Kidney glomerular epithelial cell (primary cell): ENCODE results near the gene NAA38.
"Not testable (repeated sequence)": the region's sequence is repeated elsewhere in the genome, so short reads cannot be mapped to it uniquely, and the experiment has no call there.

Experiments used
- DNase-seq: peaks from one replicate; lab custom pipeline; 2025; lab: John Stamatoyannopoulos, UW

NAA38 gene

DNA sequence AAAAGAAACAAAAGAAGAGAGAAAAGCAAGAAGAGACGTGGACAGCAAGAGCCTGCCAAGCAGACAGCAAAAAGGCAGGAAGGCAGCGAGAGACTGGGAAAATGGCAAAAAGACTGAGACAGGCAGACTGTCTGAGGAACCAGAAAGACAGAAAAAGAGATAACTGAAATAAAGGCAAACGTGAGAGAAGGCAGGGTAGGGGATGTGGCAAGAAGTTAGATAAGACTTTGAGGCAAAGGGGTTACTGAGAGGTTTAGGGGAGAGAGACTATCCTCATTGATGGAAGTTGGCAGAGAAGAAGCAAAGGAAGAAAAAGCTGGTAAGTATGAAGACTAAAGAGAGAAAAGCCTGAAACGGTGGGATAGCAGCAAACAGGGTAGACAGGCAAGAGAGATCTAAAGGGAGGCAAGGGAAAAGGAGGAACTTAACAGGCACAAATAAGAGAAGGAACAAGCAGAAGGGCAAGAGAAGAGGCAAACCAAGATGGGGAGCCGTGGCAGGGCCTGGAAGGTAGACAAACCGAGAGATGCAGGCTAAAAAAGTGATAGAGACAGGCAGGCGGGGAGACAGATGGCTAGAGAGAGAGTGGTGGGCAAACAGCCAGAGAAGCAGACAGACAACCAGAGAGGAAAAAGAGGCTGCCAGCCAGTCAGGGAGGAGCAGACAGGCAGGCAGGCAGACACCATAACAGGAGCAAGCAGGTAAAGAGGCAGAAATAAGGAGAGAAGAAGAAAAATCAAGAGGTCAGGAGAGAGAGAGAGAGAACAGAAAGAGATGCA lies 24.1 kb upstream of the NAA38 start:
- no peak for DNase-seq

GRCh38 chr17:7880076-7880868 lies 22.9 kb upstream of the NAA38 start:
- no peak for DNase-seq

- no peak for DNase-seq
Observed at GRCh38 chr17:7878234-7878633, 20.9 kb upstream of the NAA38 start.

GRCh38 chr17:7875804-7876370 lies 18.5 kb upstream of the NAA38 start:
- no peak for DNase-seq

DNA sequence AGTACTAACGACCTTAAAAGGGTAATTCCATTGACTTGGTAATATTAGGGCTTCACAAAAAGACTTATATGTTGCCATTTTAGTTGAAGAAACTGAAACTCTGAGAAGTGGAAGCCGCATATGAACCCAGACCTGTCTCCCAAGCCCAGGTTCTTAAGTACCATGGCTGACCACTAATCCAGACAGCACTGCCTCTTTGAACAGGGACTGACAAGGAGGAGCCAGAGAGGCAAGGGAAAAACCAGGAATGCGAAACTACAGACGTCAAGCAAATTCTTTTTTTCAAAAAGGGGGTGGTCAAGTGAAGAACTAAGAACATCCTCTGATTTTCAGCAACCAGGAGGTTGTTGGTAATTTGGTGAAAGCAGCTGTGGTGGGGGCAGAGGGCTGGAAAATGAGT lies 15.7 kb upstream of the NAA38 start:
- DNase-seq, result no peak

DNA sequence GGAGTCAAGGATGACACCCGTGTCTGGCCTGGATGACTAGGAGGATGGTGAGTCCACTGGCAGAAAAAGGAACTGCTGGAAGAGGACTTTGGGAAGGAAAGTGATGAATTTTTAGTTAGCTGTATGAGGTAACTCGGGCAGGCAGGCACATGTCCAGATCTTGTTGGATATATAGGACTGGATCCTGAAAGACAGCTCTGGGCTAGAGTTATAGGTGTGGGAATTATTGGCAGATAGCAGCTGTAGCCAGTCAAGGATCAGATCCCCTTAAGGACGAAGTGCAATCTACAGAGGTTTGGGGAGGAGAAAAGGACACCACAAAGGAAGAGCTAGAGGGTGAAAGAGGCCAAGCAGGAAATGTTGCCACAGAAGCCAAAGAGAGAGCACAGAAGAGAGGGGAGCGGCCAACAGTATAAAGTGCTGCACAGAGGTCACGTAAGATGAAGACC lies 10.5 kb upstream of the NAA38 start:
- no peak for DNase-seq

DNA sequence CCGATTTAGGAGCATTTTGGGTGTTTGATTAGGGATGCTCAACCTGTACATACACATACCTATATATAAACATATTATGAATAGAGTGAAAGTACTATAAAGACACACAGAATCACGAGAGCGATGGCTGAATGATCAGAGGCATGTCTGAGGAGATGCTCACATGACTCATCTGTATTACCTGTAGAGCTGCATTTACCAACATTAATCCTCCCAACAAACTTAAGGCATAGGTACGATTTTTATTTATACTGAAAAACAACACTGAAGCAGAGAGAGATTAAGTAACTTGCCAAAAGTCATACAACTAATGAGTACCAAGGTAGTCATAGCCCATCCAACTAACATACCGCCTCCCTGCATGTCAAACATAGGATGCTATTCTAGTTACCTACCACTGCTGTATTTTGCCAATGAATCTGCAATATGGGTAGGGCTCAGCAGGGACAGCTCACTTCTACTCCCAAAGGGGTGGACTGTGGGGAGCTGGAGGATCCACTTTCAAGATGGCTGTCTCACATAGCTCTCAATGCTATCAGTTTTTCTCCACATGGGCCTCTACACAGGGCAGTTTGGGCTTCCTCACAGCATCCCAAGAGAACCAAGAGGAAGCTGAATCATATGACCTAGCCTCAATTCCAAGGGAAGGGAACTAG lies 7.8 kb upstream of the NAA38 start:
- DNase-seq, result no peak

DNA sequence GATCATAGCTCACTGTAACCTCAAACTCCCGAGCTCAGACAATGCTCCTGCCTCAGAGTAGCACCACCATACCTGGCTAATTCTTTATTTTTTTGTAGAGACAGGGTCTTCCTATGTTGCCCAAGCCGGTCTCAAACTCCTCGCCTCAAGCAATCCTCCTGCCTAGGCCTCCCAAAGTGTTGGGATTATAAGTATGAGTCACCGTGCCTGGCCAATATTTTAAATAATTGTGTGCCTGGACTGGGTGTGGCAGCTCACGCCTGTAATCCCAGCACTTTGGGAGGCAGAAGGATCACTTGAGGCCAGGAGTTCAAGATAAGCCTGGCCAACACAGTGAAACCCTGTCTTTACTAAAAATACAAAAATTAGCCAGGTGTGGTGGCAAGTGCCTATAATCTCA lies 7.0 kb upstream of the NAA38 start:
- not testable (repeated sequence) for DNase-seq

DNA sequence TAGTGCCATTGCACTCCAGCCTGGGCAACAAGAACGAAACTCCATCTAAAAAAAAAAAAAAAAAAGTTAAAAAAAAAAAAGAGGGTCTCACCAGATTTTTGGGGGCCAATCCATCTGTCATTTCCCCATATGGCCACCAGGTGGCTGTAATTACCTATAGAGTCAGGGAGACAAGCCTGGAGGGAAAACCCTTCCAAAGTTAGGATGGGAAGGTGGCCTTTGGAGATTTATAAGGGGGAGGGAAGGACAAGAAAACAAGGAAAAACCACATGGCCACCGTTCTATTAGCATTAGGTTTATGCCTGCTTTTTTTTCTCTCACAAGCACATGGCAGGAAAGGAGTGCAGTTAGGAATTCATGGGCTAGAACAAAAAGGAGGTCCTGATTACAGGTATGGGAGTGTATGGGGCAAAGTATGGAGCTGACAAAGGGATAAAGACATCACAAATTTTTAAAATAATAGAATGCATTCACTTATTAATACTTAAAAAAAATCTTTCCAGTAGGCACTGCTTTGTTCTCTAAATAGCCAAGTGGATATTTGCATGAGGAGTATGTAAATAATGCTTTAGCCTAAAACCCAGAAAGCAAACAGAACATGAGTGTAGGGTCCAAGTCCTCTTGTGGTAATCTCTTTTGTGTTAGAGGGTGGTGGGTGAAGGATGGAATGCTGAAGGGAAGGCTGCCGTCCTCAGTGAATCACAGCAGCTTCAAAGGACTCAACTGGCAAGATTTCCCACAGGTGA lies 5.5 kb upstream of the NAA38 start:
- DNase-seq, result peak; percentile 20

DNA sequence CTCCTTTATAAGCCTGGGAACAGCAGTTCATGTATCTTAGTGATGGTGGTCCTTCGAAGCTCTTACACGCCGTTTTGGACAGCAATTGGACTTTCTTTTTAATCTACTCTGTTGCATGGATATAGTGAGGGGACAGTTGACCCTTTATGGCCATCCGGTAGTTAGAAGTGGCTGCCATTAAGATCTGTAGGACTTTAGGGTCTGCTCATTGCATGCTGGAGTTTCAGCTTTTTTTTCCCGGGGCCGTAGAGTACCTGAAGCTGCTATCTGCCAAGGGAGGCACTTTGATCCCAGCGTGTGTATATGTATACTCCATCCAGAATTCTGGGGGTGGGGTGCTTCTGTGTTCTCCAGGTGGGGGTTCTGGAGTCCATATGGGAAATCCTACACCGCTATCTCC lies 1.7 kb upstream of the NAA38 start:
- DNase-seq, result no peak

- DNase-seq, result peak; percentile 44
Observed at GRCh38 chr17:7858522-7858810, 1.1 kb upstream of the NAA38 start.

DNA sequence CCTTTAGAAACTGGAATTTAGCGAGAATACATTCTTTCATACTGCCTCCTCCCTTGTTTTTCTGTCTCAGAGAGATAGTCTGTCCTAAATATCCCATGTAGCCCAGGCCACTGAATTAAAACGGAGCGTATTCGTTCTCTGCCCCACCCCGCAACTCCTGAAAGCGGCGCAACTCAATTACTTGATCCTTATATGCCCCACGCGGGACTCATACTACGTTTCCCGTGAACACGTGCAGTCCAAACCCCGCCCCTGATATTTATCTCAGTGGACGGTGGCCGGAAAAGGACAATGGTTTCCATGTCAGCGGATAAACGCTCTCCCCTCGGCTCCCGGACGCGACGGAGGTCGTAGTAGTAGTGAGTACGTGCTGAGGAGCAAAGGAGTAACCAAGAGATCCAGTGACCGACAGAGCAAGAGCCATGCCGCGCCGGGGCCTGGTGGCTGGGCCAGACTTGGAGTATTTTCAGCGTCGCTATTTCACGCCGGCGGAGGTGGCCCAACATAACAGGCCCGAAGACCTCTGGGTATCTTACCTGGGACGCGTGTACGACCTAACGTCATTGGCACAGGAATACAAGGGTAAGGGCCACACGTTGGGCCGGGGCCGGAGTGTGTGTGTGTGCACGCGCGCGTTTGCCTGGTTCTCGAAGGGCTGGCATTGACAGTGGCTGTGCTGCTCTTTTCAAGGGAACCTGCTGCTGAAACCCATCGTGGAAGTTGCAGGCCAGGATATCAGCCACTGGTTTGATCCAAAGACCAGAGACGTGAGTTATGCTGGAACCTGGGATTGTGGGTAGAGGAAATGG lies 558 bp upstream of the NAA38 start, which contains the start of gene CYB5D1:
Gene CYB5D1 (plus strand): TSS at position 291 of the 809 bp plus-strand sequence. CDS start 132 bp downstream, at position 423.
- DNase-seq, result peak; percentile 99

GRCh38 chr17:7856011-7856810 lies 1.1 kb downstream of the NAA38 start:
- peak; percentile 5 for DNase-seq

DNA sequence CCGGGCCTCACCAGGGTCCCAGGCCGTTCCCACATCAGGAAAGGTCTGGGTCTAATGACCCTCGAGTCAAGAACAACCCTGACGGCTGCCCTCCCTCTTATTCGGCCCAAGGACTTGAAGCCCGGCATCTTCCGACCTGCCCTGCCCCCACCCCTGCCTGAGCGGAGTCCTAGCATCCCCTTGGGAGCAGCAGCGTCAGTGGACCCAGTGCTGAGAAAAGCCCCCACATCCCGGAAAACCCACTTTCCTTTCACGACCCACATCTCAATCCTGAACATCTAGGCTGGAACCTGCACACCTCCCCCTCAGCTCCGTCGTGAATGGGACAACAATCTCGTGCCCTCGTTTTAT lies 1.7 kb downstream of the NAA38 start:
- DNase-seq, result no peak

GRCh38 chr17:7854851-7855659 lies 2.3 kb downstream of the NAA38 start, which contains the start of gene TMEM88:
Gene TMEM88, plus strand, starts transcription at chr17:7855066. Its CDS starts 9 bp downstream, at chr17:7855075.
- no peak for DNase-seq

DNA sequence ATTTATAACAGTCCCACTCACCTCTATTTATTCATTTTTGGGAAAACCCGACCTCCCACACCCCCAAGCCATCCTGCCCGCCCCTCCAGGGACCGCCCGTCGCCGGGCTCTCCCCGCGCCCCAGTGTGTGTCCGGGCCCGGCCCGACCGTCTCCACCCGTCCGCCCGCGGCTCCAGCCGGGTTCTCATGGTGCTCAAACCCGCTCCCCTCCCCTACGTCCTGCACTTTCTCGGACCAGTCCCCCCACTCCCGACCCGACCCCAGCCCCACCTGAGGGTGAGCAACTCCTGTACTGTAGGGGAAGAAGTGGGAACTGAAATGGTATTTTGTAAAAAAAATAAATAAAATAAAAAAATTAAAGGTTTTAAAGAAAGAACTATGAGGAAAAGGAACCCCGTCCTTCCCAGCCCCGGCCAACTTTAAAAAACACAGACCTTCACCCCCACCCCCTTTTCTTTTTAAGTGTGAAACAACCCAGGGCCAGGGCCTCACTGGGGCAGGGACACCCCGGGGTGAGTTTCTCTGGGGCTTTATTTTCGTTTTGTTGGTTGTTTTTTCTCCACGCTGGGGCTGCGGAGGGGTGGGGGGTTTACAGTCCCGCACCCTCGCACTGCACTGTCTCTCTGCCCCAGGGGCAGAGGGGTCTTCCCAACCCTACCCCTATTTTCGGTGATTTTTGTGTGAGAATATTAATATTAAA lies 3.1 kb downstream of the NAA38 start:
- DNase-seq, result no peak

DNA sequence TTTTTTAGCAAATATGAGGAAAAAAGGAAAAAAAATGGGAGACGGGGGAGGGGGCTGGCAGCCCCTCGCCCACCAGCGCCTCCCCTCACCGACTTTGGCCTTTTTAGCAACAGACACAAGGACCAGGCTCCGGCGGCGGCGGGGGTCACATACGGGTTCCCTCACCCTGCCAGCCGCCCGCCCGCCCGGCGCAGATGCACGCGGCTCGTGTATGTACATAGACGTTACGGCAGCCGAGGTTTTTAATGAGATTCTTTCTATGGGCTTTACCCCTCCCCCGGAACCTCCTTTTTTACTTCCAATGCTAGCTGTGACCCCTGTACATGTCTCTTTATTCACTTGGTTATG lies 3.7 kb downstream of the NAA38 start:
- DNase-seq, result no peak

GRCh38 chr17:7852919-7853690 lies 4.3 kb downstream of the NAA38 start:
- DNase-seq, result no peak
